ENCODE data around the gene RPE. TPM values are rescaled to one million over a fixed set of nuclear protein-coding genes. Genes with fewer than 3 reads are reported as not detected.

The RPE gene
- 100 to 1,000 TPM in 2 of 4 donors, 10 to 100 TPM in 2; 37.1 to 116 (median 82.0) TPM for total RNA-seq

DNA sequence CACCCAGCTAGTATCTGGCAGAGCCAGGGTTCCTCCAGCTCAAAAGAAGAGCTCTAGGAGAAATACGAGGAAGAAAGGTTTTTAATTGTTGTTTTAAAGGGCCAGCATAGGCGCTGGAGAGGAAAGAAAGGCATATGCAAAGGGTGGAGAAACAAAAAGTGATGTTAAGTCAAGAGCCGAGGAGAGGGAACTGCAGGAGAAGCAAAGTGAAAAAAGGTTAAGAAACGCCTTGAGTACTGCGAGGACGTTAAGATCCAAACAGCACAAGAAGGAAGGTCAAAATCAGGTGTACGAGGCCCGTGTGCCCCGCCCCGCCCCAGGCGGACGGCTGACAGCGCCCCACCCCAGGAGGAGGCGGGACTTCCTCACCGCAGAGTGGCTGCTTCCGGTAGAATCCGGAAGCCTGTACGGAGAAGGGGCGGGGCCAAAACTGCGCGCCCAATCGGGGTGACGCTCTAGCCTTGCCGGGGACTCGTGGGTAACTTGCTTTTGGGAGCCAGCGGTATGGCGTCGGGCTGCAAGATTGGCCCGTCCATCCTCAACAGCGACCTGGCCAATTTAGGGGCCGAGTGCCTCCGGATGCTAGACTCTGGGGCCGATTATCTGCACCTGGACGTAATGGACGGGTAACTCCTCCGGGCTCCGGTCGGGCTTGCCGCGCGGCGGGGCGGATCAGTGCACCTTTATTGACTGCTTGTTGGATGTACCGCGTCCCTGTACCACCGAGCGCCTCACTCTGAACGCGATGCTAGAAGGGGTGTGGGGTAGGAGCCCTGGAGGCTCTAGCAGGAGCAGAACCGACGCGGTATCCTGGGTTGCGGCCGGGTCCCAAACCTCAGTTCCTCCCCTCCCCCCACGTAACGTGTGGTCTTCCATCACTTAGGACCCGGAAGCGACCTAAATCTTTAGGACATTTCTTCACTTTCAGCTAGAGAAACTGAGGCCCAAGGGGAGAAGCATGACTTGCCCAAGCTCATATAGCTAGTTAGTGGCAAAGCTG lies at the start of gene RPE:
RPE (plus strand) TSS at position 481 of the 1,000 bp plus-strand sequence; CDS start at position 505, 24 bp downstream.
- peak within 1 kb of the TSS; percentile 76 to 86 for H3K27ac ChIP-seq
- intact Hi-C loops (cut with DNase I; ENCODE audit: low total_unique reads), result no loop called here

GRCh38 chr2:209956271-209956670 lies 46.2 kb upstream of the RPE start:
- no peak overlapping the region for H3K27ac ChIP-seq
- no peak for DNase-seq
- TF ChIP-seq POLR2A (IDR thresholded peaks at IDR 0.05), result no peak
- TF ChIP-seq, protein P1, sequence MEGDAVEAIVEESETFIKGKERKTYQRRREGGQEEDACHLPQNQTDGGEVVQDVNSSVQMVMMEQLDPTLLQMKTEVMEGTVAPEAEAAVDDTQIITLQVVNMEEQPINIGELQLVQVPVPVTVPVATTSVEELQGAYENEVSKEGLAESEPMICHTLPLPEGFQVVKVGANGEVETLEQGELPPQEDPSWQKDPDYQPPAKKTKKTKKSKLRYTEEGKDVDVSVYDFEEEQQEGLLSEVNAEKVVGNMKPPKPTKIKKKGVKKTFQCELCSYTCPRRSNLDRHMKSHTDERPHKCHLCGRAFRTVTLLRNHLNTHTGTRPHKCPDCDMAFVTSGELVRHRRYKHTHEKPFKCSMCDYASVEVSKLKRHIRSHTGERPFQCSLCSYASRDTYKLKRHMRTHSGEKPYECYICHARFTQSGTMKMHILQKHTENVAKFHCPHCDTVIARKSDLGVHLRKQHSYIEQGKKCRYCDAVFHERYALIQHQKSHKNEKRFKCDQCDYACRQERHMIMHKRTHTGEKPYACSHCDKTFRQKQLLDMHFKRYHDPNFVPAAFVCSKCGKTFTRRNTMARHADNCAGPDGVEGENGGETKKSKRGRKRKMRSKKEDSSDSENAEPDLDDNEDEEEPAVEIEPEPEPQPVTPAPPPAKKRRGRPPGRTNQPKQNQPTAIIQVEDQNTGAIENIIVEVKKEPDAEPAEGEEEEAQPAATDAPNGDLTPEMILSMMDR (IDR thresholded peaks at IDR 0.05), result no peak
- H3K9me3 ChIP-seq, result no peaks in the 10 kb centered on the region
- intact Hi-C loops (cut with DNase I; ENCODE audit: low total_unique reads), result no loop called here
- H3K36me3 ChIP-seq, result no peaks in the 10 kb centered on the region
- H3K4me3 ChIP-seq, result no peak overlapping the region
- no peaks in the 10 kb centered on the region for H3K27me3 ChIP-seq
- no peaks in the 10 kb centered on the region for H3K4me1 ChIP-seq

More for the DNA sequence above, at the start of gene RPE:
- Histone ChIP-seq H3K4me3 (peak within 1 kb of the TSS; percentile 90 to 98), H3K27me3 (no peaks in the 10 kb centered on the region), H3K36me3 (no peaks in the 10 kb centered on the region), H3K9me3 (no peaks in the 10 kb centered on the region), H3K4me1 (peaks cover 0 to 11% of the 10 kb centered on the region in 2 donors)
- peak; percentile 94 to 96 for DNase-seq
- TF ChIP-seq, protein P1 (IDR thresholded peaks at IDR 0.05), result no peak
- TF ChIP-seq POLR2A (IDR thresholded peaks at IDR 0.05), result peak; percentile 24 to 35

DNA sequence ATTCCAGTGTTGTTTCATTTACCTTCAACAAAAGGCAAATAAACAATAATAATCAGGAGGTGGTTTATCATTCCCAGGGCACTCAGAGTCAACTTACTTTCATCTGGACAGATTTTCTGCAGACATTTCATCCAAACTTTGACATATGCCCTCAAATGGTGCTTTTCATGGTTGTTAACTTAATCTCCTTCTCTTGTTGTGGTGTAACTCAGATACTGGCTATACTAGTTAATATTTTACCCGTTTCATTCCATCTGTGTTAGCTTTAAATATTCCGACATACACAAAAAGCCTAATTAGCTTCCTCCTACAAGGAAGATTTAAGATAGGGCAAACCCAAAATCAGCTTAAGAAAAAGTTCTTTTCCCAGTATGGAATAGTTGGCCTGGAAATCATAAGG lies 44.4 kb upstream of the RPE start:
- intact Hi-C loops (cut with DNase I; ENCODE audit: low total_unique reads), result no loop called here

GRCh38 chr2:209960045-209960444 lies 42.4 kb upstream of the RPE start:
- intact Hi-C loops (cut with DNase I; ENCODE audit: low total_unique reads), result no loop called here
- TF ChIP-seq, protein P1 (IDR thresholded peaks at IDR 0.05), result no peak
- no peak for TF ChIP-seq POLR2A (IDR thresholded peaks at IDR 0.05)
- H3K27me3 ChIP-seq, result no peaks in the 10 kb centered on the region
- no peaks in the 10 kb centered on the region for H3K36me3 ChIP-seq
- no peak for DNase-seq
- H3K4me1 ChIP-seq, result no peaks in the 10 kb centered on the region
- H3K27ac ChIP-seq, result no peak overlapping the region
- no peaks in the 10 kb centered on the region for H3K9me3 ChIP-seq
- no peak overlapping the region for H3K4me3 ChIP-seq

More for the DNA sequence above, 44.4 kb upstream of the RPE start:
- Histone ChIP-seq H3K36me3 (no peaks in the 10 kb centered on the region), H3K9me3 (no peaks in the 10 kb centered on the region), H3K4me1 (no peaks in the 10 kb centered on the region), H3K27ac (no peak overlapping the region), H3K27me3 (no peaks in the 10 kb centered on the region), H3K4me3 (no peak overlapping the region)
- DNase-seq, result no peak
- TF ChIP-seq, protein P1 (IDR thresholded peaks at IDR 0.05), result no peak
- TF ChIP-seq POLR2A (IDR thresholded peaks at IDR 0.05), result no peak

All from uterus (tissue), 4 donors.